Astrocyte of the cerebellum (primary cell): ENCODE data around the gene ETAA1.

Experiments
- DNase-seq: peaks from one replicate; pipeline ENCODE4 v3.0.0-alpha.2; 2011; ENCODE audit warnings: low read depth
- H3K4me3 ChIP-seq: 2 replicates; pipeline ENCODE4 v1.5.1; 2011; ENCODE audit warnings: mild to moderate bottlenecking, low read depth, low read length, moderate library complexity
- in situ Hi-C: cut with HindIII; loops from 2 replicates; pipeline ENCODE4 v1.10.0; 2017; ENCODE audit warnings: low sequenced_read_pairs
- TF ChIP-seq, protein P1 (sequence below): IDR thresholded peaks from 2 replicates; pipeline ENCODE4 v1.5.1; 2012; ENCODE audit warnings: low read length, low read depth, moderate library complexity, mild to moderate bottlenecking; ENCODE audit errors: missing control alignments

ETAA1 gene

DNA sequence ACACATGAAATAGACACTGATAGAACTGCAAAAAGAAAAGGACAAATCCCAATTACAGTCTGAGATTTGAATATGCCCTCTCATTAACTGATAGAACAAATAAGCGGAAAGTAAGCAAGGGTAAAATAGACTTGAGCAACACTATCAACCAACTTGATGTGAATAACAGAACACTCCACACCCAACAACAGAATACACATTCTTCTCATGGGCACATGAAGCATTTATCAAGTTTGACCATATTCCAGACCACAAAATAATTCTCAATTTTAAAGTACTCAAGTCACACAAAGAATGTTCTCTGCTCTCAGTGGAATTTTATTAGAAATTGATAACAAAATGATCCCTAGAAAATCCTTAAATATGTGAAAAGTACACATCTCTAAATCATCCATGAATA, 19.0 kb downstream of the ETAA1 start:
- TF ChIP-seq, protein P1, sequence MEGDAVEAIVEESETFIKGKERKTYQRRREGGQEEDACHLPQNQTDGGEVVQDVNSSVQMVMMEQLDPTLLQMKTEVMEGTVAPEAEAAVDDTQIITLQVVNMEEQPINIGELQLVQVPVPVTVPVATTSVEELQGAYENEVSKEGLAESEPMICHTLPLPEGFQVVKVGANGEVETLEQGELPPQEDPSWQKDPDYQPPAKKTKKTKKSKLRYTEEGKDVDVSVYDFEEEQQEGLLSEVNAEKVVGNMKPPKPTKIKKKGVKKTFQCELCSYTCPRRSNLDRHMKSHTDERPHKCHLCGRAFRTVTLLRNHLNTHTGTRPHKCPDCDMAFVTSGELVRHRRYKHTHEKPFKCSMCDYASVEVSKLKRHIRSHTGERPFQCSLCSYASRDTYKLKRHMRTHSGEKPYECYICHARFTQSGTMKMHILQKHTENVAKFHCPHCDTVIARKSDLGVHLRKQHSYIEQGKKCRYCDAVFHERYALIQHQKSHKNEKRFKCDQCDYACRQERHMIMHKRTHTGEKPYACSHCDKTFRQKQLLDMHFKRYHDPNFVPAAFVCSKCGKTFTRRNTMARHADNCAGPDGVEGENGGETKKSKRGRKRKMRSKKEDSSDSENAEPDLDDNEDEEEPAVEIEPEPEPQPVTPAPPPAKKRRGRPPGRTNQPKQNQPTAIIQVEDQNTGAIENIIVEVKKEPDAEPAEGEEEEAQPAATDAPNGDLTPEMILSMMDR: no peak
- H3K4me3 ChIP-seq: no peak overlapping the region
- in situ Hi-C loops: no loop called here
- no peak for DNase-seq

DNA sequence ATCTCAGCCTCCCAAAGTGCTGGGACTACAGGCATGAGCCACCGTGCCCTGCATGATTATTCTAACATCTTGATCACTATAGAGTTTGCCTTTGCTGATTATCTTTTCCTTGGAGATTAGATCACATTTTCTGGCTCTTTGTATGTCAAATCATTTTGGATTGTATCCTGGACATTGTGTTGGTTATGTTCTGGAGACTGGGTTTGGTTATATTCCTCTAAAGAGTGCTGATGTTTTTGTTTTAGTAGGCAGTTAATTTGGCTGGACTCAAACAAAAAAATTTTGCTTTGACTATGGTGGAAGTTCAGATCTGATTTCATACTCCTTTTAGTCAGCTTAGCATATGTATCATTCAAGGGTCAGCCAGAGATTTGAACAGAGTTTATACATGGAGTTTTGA, 26.4 kb downstream of the ETAA1 start:
- in situ Hi-C loops: no loop called here
- TF ChIP-seq, protein P1: no peak
- no peak for DNase-seq
- H3K4me3 ChIP-seq: no peak overlapping the region

DNA sequence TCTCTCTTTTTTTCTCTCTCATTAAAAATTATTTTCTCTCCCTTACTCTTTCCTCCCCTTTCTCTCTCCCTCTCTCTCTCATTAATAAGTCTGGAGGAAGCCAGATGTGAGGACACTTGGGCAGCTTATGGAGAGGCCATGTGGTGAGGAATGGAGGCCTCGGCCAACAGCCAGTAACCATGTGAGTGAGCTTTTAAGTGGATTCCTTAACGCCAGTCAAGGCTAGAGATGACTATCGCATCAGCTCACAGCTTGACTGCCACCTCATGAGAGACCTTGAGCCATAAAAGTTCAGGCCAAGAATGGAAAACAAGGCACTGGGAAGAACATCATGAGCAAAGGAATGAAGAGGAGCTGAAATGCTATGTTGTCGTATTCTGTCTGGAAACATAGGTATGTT, 39.1 kb downstream of the ETAA1 start:
- DNase-seq: no peak
- no peak overlapping the region for H3K4me3 ChIP-seq
- in situ Hi-C loops: no loop called here
- TF ChIP-seq, protein P1: no peak

DNA sequence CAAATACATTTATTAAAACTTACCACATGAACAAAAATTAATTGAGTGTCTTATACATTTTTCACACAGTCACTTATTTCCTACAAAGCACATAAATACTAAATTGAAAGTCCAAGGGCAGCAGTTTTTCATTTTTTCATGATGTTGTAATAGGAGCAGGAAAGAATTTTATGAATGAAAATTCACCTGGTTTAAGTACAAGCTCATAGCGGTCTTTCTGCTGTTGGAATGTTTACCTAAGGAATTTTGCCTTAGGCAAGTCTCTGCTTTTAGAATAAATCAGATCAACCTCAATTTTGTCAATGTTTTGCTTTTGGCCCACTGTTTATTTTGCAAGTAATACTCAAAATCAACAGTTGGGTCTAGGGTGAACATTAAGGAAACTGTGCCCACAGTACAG, 40.0 kb downstream of the ETAA1 start:
- no peak for DNase-seq
- TF ChIP-seq, protein P1: no peak
- in situ Hi-C loops: no loop called here
- H3K4me3 ChIP-seq: no peak overlapping the region

DNA sequence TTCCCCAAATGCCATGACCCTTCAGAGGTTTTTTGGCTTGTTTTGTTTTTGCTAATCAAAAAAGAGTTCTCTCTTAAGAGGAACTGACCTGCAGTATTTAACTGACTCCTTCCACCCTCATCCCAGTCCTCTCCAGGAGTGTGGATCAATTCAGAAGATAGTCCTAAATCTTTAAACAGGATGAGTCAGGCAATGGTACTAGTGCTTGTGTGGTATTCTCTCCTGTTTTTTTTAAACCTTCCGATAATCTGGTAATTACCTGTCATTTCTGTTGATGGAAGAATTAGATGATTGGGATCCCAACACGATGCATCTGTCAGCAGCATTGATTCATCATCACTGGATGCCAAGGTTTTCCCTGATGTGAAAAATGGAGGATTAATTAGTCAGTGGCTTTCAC, 41.2 kb downstream of the ETAA1 start:
- DNase-seq: no peak
- TF ChIP-seq, protein P1: no peak
- in situ Hi-C loops: no loop called here
- no peak overlapping the region for H3K4me3 ChIP-seq

DNA sequence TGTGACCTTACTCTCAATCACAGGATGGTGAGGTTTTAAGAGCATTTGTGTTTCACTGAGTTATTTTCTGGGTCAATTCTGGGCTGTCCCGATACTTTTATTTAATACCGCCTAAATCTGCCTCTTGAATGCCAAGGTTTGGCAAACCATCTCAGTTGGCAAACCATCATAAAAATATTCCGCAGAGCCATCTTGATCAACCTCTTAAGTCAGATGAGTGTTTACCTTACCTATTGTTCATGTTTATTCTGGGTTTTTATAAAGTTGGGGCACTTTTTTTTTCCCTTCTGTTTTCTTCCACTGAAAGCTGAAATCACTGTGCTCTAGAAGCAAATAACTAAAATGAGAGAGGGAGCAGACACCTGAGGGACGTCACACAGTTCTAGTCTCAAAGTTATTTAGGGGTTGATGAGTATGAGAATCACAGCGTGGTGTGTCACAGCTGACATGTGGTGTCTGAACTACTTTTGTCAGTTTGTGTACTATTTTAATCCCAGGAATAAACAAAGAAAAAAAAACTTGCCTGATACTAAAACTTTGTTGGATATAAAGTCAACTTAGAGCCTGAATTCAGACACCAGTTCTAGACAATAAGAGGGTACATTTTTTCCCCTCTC, 48.6 kb downstream of the ETAA1 start:
- in situ Hi-C loops: loop anchor here (5.0 kb wide), 1 partner anchor 97 kb away; no protein-coding TSS in a partner anchor
- no peak for DNase-seq
- TF ChIP-seq, protein P1: no peak
- H3K4me3 ChIP-seq: no peak overlapping the region
